HuH-7 (cell line): Measurements from ENCODE around the gene SEPTIN5.

Experiments used
- DNase-seq: peaks from one replicate; pipeline ENCODE4 v3.0.0; 2011; ENCODE audit warnings: low spot score

Gene SEPTIN5

DNA sequence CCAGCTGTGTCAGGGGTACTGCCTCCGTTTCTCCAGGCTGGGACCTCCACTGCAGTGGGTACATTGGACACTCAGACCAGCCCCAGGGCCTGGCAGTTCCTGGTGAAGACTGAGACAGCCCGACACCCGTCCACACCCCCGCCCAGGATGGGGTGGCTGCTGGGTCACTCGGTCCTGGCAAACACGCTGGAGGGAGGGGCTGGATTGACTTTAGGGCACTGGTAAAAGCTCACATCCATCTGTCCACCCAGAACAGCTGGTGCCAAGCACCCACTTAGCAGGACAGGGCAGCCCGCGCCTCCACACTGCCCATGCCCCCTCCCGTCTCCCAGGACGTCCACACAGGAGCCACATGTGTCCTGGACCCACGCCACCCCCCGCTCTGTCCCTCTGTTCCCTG, 35.6 kb downstream of the SEPTIN5 start:
- DNase-seq = no peak

DNA sequence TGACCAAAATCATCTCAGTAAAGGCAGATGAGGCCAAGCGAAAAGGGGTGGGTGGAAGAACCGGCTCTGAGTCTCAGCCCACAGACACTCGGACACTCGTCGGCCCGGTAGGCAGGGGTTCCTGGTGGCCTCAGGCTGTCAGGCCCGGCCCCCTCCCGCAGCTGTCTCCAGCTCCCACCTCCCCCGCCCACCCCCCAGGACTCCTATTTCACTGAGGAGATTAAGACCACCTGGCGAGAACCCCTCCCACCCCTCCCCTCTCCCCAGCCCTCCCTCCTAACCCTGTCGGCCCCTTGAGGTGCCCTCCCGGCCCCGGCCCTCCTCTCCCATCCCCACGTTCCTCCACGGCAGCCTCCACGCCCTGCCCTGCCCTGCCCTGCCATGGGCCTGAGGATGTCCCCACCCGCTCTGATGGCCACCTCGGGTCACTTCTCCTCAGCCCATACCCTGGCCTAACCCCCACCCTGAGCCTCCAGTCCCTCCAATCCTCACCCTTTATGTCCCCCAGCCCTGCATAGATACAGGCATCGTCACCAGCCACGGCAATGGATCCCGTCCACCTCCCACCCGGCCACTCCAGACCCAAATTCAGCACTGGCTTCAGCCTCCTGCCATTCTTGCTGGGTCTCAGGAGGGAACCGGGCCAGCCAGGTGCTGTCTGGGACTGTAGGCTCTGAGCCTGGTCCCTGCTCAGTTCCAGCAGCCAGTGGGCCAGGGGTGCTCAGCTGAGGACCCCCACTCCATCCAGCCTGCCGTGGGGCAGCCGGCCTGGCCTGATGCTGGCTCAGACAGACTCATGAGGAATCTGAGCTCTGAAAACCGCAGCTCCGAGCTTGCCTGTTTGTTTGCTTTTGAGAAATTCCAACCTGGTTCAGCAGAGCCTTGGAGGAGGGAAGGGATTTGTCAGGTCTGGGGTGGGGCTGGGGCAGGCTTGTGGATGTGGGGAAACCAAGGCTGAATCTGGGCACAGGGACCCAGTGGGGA, 36.5 kb downstream of the SEPTIN5 start:
- no peak for DNase-seq

DNA sequence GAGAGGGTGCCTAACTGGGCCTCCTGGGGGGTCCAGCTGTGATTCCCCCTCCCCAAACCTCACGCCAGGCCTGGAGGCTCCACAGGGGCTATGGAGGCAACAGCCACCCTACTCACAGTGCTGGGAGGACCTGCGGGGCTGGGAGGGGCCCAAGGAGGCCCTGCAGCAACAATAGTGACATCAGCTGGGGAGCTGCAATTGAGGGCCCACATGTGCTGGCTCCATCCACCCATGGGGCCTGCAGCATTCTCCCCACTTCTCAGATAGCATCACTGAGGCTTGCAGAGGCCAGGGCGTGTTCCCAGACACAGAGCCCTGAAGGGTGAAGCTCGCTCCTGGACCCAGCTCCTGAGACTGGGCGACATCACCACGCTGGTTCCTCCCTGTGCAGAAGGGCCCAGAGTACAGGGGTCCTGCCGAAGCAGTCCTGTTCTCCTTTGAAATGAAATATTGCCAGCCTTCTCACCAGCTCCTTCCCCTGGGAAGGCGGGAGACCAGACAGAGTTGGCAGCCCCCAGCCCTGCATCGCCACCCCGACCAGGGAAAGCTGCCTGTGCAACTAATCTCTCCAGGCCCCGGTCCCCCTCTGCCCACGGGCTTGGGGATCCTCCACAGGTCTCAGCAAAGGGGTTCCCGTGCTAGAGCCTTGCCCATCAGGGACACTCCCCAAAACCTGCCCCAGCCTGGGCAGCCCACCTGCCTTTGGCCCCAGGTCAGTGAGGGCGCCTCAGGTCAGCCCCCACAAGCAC, 37.4 kb downstream of the SEPTIN5 start:
- no peak for DNase-seq

DNA sequence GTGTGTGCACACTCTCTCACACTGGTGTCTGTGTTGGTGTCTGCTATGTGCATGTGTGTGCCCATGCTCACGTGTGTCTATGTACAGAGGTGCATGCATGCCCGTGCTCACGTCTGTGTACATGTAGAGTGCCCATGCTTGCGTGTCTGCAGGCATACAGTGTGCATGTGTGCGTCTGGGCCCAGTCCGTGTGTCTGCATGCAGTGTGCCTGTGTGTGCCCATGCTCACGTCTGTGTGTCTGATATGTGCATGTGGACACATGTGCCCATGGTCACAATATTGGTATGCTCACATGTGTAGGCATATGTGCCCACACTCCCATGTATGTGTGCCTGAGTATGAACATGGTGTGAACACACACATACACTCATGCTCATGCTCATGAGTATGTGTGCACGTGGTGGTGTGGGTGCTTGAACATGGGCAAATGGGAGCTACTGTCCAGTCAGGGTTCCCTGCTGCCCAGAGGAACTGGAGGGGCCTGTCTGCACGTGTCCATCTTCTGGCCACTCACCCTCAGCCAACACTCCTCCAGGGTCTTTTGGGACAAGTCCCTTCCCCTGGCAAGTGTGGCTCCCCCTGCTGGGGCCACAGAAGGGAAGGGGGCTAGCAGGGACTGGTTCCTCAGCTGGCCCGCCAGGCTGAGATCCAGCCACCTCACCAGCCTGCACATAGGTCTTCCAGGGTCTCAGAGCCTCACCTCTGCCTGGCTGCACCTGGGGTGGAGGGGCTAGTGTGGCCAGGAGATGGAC, 39.0 kb downstream of the SEPTIN5 start:
- peak; percentile 63 for DNase-seq

DNA sequence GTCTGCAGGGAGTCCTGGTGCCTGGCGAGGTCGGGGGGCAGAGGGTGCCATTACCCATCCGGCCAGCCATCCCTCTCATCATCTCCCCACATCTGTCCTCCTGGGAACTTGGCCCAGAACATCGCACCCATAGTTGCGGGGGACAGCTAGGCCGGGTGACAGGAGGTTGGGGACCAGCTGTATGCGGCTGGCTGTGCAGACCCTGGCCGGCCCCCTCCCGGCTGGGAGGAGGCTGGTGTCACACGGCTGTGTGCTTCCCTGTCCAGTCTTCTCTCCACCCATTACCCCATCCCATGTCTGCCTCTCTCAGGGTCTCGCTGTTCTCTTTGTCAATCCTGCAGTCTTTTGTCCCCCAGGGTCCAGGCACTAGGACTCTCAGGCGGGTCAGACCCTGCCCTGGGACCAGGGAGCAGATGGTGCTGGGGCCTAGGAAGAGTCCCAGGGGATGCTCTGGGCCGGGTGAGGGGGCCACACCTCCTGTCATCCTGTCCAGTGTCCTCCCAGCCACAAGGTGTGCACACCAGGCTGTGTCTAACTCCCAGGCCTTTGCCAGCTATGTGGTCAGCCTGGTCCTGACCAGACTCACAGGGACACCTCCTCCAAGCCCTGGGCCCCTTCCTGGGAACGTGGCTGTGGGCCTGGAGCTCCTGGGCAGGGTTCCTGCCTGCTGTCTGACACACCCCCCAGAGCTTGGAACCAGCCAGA, 39.8 kb downstream of the SEPTIN5 start:
- no peak for DNase-seq

DNA sequence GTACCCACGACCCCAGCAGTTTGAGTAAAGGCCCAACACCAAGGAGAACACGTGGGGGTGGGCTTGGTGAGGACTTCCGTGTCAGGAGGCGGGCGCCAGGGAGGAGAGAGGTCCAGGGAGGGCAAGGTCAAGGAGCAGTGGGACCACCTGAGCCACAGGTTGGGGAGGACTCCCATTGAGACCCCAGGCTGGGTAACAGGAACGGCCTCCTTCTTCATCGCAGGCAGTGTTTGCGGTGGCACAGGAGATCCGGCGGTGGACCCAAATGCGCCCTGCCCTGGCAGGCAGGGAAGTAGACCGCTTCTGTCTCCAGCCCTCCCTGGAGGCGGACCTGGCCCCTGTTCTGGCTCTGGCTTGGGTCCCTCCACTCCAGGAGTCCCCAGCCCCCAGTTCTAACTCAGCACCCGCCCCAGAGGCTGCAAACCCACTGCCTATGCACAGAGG, 40.4 kb downstream of the SEPTIN5 start:
- no peak for DNase-seq

DNA sequence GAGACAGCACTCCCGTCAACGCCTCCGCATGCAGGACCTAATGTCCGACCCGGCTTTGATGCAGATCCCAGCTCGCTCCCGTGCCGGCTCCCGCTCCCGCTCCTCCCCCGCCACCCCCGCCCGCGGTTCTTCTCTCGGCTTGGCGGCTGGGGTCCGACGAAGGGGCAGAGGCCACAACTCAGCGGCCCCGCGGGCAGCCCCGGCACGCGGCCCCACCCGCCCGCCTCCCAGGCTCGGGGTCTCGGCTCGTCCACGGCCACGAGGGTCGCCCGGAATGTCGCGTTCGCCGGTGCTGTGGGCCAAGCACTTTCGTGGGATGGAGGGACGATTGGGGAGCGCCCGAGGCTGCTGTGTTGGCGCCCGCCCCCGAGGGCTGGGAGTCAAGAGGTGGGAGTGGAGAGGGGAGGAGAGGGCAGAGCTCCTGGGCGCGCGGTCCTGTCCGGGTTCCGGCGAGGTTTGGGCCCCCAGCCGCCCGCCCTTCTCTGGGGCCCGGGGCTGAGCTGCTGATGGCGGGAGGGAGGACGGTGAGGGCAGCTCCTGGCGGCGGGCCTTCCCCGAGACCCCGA, 40.9 kb downstream of the SEPTIN5 start:
- no peak for DNase-seq

DNA sequence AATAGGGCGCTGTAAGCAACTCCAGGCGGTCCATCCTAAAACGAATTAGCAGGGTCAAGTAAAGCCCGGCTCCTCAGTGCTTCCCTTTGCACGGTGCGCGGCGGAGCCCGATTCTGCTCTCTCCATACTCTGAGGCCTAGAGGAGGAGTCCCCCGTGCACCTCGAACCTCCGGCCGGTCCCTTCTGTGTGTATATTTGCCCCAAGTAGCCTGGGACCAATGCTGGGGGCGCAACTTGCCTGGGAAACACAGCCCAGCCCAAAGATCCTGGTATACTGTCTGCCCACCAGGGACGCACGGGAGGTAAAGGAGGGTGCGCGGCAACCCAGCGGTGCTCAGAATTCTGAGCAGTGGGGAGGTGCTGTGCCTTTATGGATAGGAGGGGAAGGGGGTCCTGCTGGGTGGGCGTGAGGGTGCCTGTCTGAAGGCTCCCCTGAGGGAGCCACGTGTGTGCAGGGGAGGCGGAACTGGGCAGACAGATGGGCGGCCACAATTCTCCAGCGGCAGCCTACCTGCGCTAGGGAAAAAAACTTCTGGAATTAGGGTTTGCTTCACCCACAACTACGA, 41.5 kb downstream of the SEPTIN5 start:
- no peak for DNase-seq

DNA sequence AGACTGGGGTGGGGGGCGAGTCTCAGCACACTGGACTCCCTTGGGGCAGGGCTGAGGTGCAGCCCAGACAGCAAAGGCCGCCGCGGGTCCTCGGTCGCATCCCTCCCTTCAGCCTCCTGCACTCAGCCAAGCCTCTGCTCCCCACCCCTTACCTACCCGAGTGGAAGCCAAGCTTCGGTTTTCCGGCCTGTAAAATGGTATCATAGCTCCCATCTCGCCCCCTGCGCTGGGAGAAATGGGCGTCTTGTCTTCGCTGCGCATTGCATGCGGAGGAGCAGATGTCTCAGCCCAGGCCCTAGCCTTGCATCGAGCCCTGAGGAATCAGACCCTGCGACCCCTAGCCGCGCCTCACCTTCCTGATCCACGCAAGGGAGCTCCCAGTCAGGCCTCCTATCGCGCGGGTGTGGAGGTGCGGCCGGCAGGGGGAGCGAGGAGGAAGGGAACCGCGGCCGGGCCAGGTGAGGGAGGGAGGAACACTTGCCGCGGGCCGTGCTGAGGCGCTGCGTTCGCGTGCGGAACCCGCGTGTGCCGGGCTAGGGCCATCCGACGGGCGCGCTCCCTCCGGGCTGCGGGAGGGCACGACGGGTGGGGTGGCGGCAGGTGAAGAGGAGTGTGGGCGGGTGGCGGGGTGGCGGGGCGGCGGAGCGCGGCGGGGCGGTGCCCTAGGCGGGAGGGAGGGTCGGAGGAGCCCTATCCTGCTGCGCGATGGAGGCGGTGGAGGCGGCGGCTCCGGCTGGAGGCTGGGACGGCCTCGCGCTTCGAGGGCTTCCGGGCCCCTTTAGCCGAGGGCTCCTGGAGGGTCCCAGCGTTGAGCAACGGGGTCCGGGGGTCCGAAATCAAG, 42.2 kb downstream of the SEPTIN5 start:
- peak; percentile 98 for DNase-seq

DNA sequence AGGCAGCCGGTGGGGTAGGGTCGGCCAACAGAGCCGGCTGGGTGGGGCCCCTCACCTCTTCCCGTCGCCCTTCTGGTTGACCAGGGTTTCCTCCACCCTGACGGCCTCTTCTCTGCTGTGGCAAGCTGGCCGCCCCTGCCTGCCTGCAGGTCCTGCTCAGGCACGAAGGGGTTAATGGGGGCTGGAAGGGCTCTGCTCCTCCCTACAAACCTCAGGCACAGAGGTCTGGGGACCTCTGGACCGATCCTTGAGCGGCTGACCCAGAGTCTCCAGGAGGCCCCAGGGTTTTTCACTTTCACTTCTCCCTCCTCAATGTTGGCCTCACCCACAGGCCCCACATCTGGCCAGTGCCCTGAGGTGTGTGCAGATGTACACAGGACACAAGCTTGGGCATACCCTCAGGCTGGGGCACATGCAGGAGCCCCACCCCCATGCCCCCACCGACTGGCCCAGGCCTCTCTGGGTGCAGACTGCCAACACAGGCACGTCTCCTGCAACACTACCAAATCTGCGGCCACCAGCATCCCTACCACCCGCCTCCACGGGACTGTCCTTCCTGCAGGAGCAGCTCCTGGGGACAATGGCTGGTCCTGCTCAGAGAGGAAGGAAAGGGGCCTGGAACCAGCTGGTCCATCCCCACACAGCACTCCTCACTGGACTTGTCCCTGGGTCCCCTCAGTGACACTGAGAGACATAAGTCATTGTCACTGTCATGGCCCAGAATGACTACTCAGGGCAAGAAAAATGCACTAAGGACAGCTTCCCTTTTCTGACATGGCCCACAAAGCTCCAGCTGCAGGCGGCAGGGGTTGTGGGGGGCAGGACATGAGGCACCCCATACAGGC, 43.1 kb downstream of the SEPTIN5 start:
- DNase-seq = peak; percentile 58

DNA sequence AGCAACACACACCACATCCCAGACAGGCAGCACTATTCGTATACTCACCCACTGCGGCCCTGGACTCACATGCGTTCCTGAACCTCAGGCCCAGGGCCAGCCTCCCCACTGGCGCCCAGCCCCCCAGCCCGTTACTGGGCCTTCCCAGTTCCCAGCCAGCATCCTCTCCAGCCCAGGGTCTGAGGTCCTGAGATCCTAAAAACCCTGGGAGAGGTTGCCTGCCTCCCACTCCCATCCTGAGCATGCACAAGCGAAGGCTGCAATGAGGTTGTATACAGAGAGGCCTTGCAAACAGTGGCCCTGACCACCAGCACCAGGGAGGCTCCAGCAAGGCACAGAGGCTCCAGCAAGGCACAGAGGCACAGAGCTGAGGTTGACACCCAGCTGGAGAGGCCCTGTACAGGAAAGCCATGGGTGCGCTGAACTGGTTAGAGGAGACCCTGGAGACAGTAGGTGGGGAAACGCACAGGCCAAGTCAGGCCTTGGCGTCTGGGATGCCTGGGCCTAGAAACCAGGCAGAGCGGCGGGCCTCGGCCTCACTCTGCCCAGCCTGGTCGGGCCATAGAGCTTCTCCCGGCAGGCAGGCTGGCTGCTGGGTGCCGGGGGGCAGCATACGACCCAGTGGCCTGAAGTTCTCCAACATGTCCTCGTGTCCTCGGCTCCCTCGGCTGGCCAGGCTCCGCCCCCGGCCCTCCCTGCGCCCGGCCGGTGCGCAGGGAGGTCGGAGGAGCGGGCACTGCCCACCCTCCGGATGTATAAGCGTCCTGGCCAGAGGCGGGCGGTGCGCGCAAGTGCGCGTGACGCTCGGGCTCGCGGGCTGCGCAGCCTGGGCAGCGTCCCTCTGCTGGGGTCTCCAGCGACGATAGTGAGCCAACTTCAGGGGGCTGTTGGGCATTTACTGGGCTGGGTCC, 43.9 kb downstream of the SEPTIN5 start:
- DNase-seq = peak; percentile 49

DNA sequence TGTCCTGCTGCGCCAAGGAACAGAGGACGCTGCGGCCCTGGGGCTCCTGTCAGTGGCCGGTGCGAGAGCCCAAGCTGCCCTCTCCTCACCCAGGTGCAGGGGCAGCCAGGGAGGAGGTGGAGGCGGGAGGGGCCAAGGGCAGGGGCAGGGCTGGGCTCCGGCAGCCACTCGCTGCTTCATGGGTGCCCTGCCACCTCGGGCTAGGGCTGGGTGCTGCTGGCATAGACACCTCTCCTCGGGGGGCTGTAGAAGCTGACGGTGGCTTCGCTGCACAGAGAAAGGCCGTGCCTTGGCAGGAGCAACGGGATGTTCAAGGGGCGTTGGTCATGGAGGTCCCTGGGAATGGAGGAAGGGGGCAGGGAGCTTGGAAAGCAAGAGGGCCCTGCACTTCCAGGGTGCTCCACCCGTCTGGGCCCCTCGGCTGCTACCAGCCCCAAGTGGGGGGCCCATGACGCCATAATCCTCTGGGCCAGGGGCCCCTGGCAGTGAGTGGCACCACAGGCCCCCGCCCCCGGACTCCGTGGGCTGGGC, 44.7 kb downstream of the SEPTIN5 start:
- DNase-seq = no peak

DNA sequence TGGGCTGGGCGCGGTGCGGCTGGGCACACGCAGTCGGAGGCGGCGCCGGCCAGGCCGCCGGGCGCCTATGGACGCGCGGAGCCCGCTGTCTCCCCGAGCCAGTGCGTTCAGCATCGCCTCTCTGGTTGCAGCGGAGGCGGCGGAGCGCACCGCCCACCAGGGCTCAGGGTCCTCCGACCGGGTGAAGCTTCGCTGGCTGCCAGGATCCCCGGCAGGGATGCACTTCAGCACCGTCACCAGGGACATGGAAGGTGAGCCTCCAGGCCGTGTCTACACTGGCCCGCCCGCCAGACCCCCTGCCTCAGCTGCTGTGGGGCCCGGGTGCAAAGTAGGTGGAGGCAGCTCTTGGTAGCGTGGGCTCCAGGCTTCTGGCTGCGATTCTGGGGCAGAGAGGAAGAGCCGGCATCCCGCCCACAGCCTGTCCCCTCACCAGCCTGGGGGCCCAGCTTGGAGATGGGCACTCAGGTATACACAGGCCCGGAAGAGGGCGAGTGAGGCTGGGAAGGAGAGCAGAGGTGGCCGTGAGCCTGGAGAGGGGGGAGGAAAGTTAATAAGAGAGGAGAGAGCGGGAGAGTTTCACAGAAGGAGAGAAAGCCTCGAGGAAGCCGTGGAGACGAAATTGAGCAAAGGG, 45.2 kb downstream of the SEPTIN5 start:
- no peak for DNase-seq

DNA sequence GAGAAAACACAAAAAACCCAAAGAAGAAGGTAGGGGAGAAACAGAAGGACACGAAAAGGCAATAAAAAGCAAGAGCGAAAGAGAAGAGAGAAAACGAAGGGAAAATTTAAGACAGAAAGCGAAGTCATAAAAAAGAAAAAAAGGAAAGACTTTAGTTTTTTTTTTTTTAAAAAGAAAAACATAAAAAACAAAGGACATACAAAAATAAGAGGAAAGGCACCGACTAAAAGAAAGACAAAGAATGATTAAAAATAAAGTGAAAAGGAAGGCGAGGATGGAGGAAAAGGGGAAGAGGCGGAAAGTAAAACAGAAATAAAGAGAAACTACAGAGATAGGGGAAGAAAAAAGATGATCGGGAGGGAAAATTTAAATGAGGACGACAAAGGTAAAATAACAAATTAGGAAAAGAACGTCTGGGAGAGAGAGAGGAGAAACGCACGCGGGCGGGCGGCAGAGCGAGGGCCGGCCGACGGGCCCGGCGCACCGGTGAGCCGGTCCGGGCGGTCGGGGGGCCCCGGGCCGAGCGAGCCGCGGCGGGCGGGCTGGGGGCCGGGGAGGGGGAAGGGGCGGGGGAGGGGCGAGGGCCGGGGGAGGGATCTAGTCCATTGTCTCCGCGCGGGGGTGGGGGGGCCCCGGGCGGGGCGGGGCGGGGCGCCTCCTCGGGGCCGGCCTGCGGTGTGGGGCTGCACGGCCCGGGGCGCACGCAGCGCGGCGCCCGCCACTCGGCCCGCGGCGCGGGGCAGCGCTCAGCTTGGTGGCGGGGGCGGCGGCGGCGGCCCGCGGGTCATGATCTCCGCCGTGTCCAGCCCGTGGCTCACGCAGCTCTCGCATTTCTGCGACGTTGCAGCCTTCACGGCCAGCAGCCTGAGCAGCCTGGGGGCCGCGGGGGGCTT, 46.0 kb downstream of the SEPTIN5 start, which contains the start of gene TBX1:
Gene TBX1, plus strand, starts transcription at position 721 of the 893 bp plus-strand sequence. Its CDS starts 66 bp downstream, at position 787.
- peak; percentile 54 for DNase-seq

DNA sequence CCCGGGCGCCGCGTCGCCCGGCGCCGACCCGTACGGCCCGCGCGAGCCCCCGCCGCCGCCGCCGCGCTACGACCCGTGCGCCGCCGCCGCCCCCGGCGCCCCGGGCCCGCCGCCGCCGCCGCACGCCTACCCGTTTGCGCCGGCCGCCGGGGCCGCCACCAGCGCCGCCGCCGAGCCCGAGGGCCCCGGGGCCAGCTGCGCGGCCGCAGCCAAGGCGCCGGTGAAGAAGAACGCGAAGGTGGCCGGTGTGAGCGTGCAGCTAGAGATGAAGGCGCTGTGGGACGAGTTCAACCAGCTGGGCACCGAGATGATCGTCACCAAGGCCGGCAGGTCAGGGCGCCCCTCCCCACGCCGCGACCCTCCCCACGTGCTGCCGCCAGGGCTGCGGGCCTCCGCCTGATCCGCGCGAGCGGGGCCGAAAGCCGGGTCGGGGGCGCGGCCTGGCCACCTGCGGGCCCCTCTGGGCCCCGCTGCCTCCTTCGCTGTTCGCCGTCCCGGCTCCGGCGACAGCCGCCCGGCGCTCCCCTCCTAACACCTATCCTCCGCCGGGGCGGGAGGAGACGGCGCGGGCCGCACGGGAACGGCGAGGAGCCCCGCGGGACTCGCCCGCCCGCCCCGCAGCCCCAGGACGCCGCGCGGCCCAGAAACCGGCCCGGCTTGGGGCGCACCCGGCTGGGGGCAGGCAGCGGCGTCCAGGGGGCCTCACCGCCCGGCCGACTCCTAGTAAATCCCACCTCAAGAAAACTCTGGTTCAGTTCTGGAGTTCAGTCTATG, 46.8 kb downstream of the SEPTIN5 start:
- DNase-seq = no peak
